Measurements from ENCODE around the gene TMED1.
"Not testable (repeated sequence)": the region's sequence is repeated elsewhere in the genome, so short reads cannot be mapped to it uniquely, and the experiment has no call there.

TMED1 gene

GRCh38 chr19:10846500-10847202, 10.6 kb upstream of the TMED1 start:
- Histone ChIP-seq H3K27ac (no peak overlapping the region), H3K27me3 (replicated peaks) (no peaks in the 10 kb centered on the region), H3K36me3 (replicated peaks) (no peaks in the 10 kb centered on the region), H3K4me3 (ENCODE audit: low read depth, low read length) (no peak overlapping the region)
- no peak for TF ChIP-seq CTCF (IDR thresholded peaks at IDR 0.05; ENCODE audit: low read depth, low read length, missing control alignments)
- in situ Hi-C loops (cut with HindIII; ENCODE audit: low pct_ligation_motif_present, low sequenced_read_pairs): no loop called here
- DNase-seq: no peak

GRCh38 chr19:10842788-10843187, 6.8 kb upstream of the TMED1 start:
- no peaks in the 10 kb centered on the region for H3K36me3 ChIP-seq (replicated peaks)

GRCh38 chr19:10839114-10840050, 3.4 kb upstream of the TMED1 start:
- in situ Hi-C loops (cut with HindIII; ENCODE audit: low pct_ligation_motif_present, low sequenced_read_pairs): no loop called here
- H3K27me3 ChIP-seq (replicated peaks): no peaks in the 10 kb centered on the region
- H3K36me3 ChIP-seq (replicated peaks): peaks cover 6% of the 10 kb centered on the region
- H3K27ac ChIP-seq: no peak overlapping the region
- TF ChIP-seq CTCF (IDR thresholded peaks at IDR 0.05; ENCODE audit: low read depth, low read length, missing control alignments): no peak
- H3K4me3 ChIP-seq (ENCODE audit: low read depth, low read length): no peak overlapping the region
- DNase-seq: no peak

More at GRCh38 chr19:10842788-10843187, 6.8 kb upstream of the TMED1 start:
- TF ChIP-seq CTCF (IDR thresholded peaks at IDR 0.05; ENCODE audit: low read depth, low read length, missing control alignments): no peak
- Histone ChIP-seq H3K27me3 (replicated peaks) (no peaks in the 10 kb centered on the region), H3K27ac (no peak overlapping the region), H3K4me3 (ENCODE audit: low read depth, low read length) (no peak overlapping the region)
- no peak for DNase-seq
- in situ Hi-C loops (cut with HindIII; ENCODE audit: low pct_ligation_motif_present, low sequenced_read_pairs): no loop called here

GRCh38 chr19:10838377-10838776, 2.4 kb upstream of the TMED1 start:
- Histone ChIP-seq H3K4me3 (ENCODE audit: low read depth, low read length) (no peak overlapping the region), H3K27me3 (replicated peaks) (no peaks in the 10 kb centered on the region), H3K27ac (no peak overlapping the region), H3K36me3 (replicated peaks) (peaks cover 11% of the 10 kb centered on the region)
- no peak for TF ChIP-seq CTCF (IDR thresholded peaks at IDR 0.05; ENCODE audit: low read depth, low read length, missing control alignments)
- DNase-seq: no peak
- in situ Hi-C loops (cut with HindIII; ENCODE audit: low pct_ligation_motif_present, low sequenced_read_pairs): no loop called here

GRCh38 chr19:10837649-10838048, 1.6 kb upstream of the TMED1 start:
- DNase-seq; H3K27ac ChIP-seq; H3K4me3 ChIP-seq (ENCODE audit: low read depth, low read length); in situ Hi-C loops (cut with HindIII; ENCODE audit: low pct_ligation_motif_present, low sequenced_read_pairs); H3K27me3 ChIP-seq (replicated peaks): not testable (repeated sequence)
- H3K36me3 ChIP-seq (replicated peaks): peaks cover 18% of the 10 kb centered on the region
